Nephron progenitor cell (in vitro differentiated cells): ENCODE results near the gene KIAA1328.

Source experiments
- DNase-seq: peaks from one replicate; pipeline ENCODE4 v3.0.0; 2021
- H3K27ac Mint-ChIP-seq: 2 replicates; pipeline ENCODE4 v1.8.0; 2021; ENCODE audit warnings: mild to moderate bottlenecking, moderate library complexity, mixed read lengths
- H3K27me3 Mint-ChIP-seq: 2 replicates; pipeline ENCODE4 v1.8.0; 2021; ENCODE audit warnings: mild to moderate bottlenecking, low read depth, mixed read lengths; ENCODE audit not compliant: poor library complexity
- H3K36me3 Mint-ChIP-seq: 2 replicates; pipeline ENCODE4 v1.8.0; 2021; ENCODE audit warnings: low read depth, mixed read lengths
- H3K4me1 Mint-ChIP-seq: 2 replicates; pipeline ENCODE4 v1.8.0; 2021; ENCODE audit warnings: mixed read lengths
- H3K4me3 Mint-ChIP-seq: 2 replicates; pipeline ENCODE4 v1.8.0; 2021; ENCODE audit warnings: mild to moderate bottlenecking, moderate library complexity, mixed read lengths
- H3K9me3 Mint-ChIP-seq: 2 replicates; pipeline ENCODE4 v1.8.0; 2021; ENCODE audit warnings: mild to moderate bottlenecking, moderate library complexity, mixed read lengths
- CTCF ChIP-seq: fragments of 200-600 bp; sonication (generic); IDR thresholded peaks from 2 replicates; pipeline ENCODE4 v1.5.0; 2021; ENCODE audit warnings: antibody characterized with exemption

KIAA1328 gene

GRCh38 chr18:37247497-37248161 lies 418.7 kb downstream of the KIAA1328 start:
- DNase-seq: peak; percentile 18
- Mint-ChIP-seq H3K9me3 (no peaks in the 10 kb centered on the region), H3K4me1 (peaks cover 64% of the 10 kb centered on the region), H3K27ac (no peak overlapping the region), H3K4me3 (no peak overlapping the region), H3K36me3 (no peaks in the 10 kb centered on the region), H3K27me3 (peaks cover 46% of the 10 kb centered on the region)
- TF ChIP-seq CTCF: no peak

GRCh38 chr18:37248281-37248680 lies 419.4 kb downstream of the KIAA1328 start:
- Mint-ChIP-seq H3K27ac (no peak overlapping the region), H3K4me3 (no peak overlapping the region), H3K36me3 (no peaks in the 10 kb centered on the region), H3K27me3 (peaks cover 45% of the 10 kb centered on the region), H3K9me3 (no peaks in the 10 kb centered on the region), H3K4me1 (peaks cover 62% of the 10 kb centered on the region)
- TF ChIP-seq CTCF: no peak
- DNase-seq: no peak

DNA sequence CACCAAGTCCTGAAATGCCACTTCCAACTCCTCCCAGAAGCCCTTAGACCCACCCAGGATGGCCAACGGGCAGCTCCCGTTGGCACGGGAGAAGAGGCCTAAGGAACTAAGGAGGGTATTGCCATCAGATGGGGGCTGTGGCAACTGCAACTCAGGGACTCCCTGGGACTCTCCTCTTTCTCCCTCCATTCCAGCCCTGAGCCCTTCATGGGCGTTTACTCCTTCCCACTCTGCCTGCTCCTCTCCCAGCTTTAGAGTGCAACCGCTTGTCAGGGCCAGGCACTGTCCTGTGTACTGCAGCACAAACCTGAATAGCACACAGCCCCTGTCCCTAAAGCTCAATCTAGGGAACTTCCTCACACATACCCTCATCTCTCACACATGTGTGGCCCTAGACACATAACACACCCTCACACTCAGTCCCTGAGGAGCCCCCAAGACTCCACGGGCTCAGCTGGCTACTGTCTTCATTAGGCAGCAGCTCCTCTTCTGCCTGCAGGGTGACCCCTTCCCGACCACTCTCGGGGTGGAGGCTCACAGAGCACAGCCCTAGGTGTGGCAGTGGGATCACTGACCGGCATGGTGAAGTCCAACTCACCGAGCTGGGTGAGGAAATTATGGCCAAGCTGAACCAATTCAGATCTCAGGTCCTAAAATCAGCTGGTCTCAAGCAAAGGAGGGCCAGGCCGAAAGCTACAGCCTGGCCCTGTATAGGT lies 420.4 kb downstream of the KIAA1328 start:
- H3K4me1 Mint-ChIP-seq: peaks cover 53% of the 10 kb centered on the region
- H3K9me3 Mint-ChIP-seq: no peaks in the 10 kb centered on the region
- no peaks in the 10 kb centered on the region for H3K36me3 Mint-ChIP-seq
- no peak overlapping the region for H3K27ac Mint-ChIP-seq
- TF ChIP-seq CTCF: no peak
- peaks cover 36% of the 10 kb centered on the region for H3K27me3 Mint-ChIP-seq
- no peak overlapping the region for H3K4me3 Mint-ChIP-seq
- DNase-seq: no peak

GRCh38 chr18:37249895-37250618 lies 421.1 kb downstream of the KIAA1328 start:
- no peak for TF ChIP-seq CTCF
- DNase-seq: no peak
- Mint-ChIP-seq H3K4me3 (no peak overlapping the region), H3K27ac (no peak overlapping the region), H3K36me3 (no peaks in the 10 kb centered on the region), H3K9me3 (no peaks in the 10 kb centered on the region), H3K27me3 (peaks cover 36% of the 10 kb centered on the region), H3K4me1 (peaks cover 53% of the 10 kb centered on the region)

- no peak for DNase-seq
- TF ChIP-seq CTCF: no peak
- Mint-ChIP-seq H3K4me1 (peaks cover 47% of the 10 kb centered on the region), H3K27me3 (peaks cover 45% of the 10 kb centered on the region), H3K36me3 (no peaks in the 10 kb centered on the region), H3K27ac (no peak overlapping the region), H3K4me3 (peak overlapping the region; percentile 38), H3K9me3 (no peaks in the 10 kb centered on the region)
Measured at GRCh38 chr18:37251679-37252078, 422.8 kb downstream of the KIAA1328 start.
